ENCODE data around the gene LGALS12. TPM values are rescaled to one million over a fixed set of nuclear protein-coding genes. Genes with fewer than 3 reads are reported as not detected.

The LGALS12 gene
- total and polyA plus RNA-seq, 7 experiments from 2014 or later: 1.3 TPM; not detected in 6

DNA sequence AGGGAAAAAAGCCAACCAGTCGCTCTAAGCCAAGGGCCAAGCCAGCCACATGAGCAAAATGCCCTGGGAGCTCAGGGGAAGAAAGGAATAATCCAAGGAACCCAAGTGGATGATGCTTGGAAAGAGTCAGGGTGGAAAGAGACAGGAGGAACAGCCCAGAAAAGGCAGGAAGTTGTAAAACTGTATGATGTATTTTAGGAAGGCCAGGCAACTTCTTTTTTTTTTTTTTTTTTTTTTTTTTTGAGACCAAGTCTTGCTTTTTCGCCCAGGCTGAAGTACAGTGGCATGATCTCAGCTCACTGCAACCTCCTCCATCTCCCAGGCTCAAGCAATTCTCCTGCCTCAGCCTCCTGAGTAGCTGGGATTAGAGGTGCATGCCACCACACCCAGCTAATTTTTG lies 1.6 kb downstream of the LGALS12 start:
- ChIA-PET CTCF (interaction anchor here (0.6 to 1.0 kb wide), 3 partner anchors 19 to 464 kb away, joined by 3 to 4 read pairs (median 3); no protein-coding TSS in a partner anchor), POLR2A (no interaction called here)
- no peak overlapping the region for H3K27ac ChIP-seq (ENCODE audit: low read depth, low read length)
- Mint-ChIP-seq H3K27ac (peak overlapping the region in 2 of 9 donors; percentile 49 to 69), H3K4me3 (no peak overlapping the region), H3K36me3 (peaks cover 0 to 5% (median 0%) of the 10 kb centered on the region in 5 donors), H3K27me3 (no peaks in the 10 kb centered on the region), H3K9me3 (no peaks in the 10 kb centered on the region), H3K4me1 (peaks cover 6 to 21% (median 13%) of the 10 kb centered on the region in 7 donors)
- H3K4me1 ChIP-seq (ENCODE audit: control insufficient read depth in 2 of 2, insufficient read depth in 2 of 2, low read length in 2 of 2): peaks cover 0 to under 1% of the 10 kb centered on the region in 2 donors
- intact Hi-C loops (cut with micrococcal nuclease): no loop called here
- H3K27me3 ChIP-seq (ENCODE audit: control insufficient read depth in 2 of 2, insufficient read depth in 2 of 2, low read length in 2 of 2): no peaks in the 10 kb centered on the region
- H3K9me3 ChIP-seq (ENCODE audit: control insufficient read depth in 2 of 3, low read length in 3 of 3): no peaks in the 10 kb centered on the region
- no peaks in the 10 kb centered on the region for H3K36me3 ChIP-seq (ENCODE audit: control insufficient read depth in 2 of 3, insufficient read depth in 3 of 3, low read length in 3 of 3)
- no peak overlapping the region for H3K4me3 ChIP-seq (ENCODE audit: low read length)
- DNase-seq: no peak
- no peak for ATAC-seq

DNA sequence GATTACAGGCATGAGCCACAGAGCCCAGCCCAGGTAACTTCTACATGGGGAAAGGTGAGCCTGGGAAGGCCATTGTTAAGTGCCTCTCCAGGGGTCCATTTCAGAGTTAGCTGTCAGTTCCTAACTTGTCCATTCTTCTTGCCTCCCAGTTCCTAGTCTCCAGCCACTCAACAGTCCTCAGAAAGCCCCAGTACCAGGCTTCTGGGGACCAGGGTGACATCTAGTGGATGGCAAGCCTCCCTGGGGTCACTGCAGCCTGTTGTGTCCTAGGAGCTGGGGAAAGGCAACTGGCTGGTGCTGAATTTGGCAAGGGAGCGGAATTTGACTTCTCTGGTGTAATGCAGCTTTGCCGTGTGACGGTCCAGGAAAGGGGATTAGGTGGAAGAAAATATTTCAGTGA lies 2.1 kb downstream of the LGALS12 start:
- H3K27me3 ChIP-seq (ENCODE audit: control insufficient read depth in 2 of 2, insufficient read depth in 2 of 2, low read length in 2 of 2): no peaks in the 10 kb centered on the region
- Mint-ChIP-seq H3K27ac (peak overlapping the region in 1 of 9 donors; percentile 17), H3K9me3 (no peaks in the 10 kb centered on the region), H3K27me3 (no peaks in the 10 kb centered on the region), H3K36me3 (peaks cover 0 to 1% (median 0%) of the 10 kb centered on the region in 5 donors), H3K4me3 (no peak overlapping the region), H3K4me1 (peaks cover under 1 to 21% (median 12%) of the 10 kb centered on the region in 7 donors)
- POLR2A ChIA-PET: no interaction called here
- CTCF ChIA-PET: interaction anchor here (0.6 to 1.0 kb wide), 3 partner anchors 19 to 465 kb away, joined by 3 to 4 read pairs (median 3); no protein-coding TSS in a partner anchor
- no peak overlapping the region for H3K4me3 ChIP-seq (ENCODE audit: low read length)
- peak; percentile 64 for ATAC-seq
- intact Hi-C loops (cut with micrococcal nuclease): no loop called here
- no peaks in the 10 kb centered on the region for H3K9me3 ChIP-seq (ENCODE audit: control insufficient read depth in 2 of 3, low read length in 3 of 3)
- no peak for DNase-seq
- H3K27ac ChIP-seq (ENCODE audit: low read depth, low read length): no peak overlapping the region
- no peaks in the 10 kb centered on the region for H3K4me1 ChIP-seq (ENCODE audit: control insufficient read depth in 2 of 2, insufficient read depth in 2 of 2, low read length in 2 of 2)
- H3K36me3 ChIP-seq (ENCODE audit: control insufficient read depth in 2 of 3, insufficient read depth in 3 of 3, low read length in 3 of 3): no peaks in the 10 kb centered on the region

DNA sequence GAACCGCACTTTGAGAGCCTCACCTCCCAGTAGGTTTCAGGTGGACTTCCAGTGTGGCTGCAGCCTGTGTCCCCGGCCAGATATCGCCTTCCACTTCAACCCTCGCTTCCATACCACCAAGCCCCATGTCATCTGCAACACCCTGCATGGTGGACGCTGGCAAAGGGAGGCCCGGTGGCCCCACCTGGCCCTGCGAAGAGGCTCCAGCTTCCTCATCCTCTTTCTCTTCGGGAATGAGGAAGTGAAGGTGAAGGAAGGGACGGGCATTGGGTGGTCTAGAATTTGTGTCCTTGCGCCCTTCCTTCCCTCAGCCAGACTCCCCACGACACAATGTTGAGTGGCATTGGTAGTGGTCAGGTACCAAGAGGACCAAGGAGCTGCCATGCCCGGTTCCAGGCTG lies 2.9 kb downstream of the LGALS12 start:
- ATAC-seq (no peak), DNase-seq (no peak)
- H3K27ac Mint-ChIP-seq: no peak overlapping the region
- no peaks in the 10 kb centered on the region for H3K9me3 Mint-ChIP-seq
- Histone ChIP-seq H3K27ac (ENCODE audit: low read depth, low read length) (no peak overlapping the region), H3K36me3 (ENCODE audit: control insufficient read depth in 2 of 3, insufficient read depth in 3 of 3, low read length in 3 of 3) (no peaks in the 10 kb centered on the region), H3K27me3 (ENCODE audit: control insufficient read depth in 2 of 2, insufficient read depth in 2 of 2, low read length in 2 of 2) (no peaks in the 10 kb centered on the region), H3K4me1 (ENCODE audit: control insufficient read depth in 2 of 2, insufficient read depth in 2 of 2, low read length in 2 of 2) (no peaks in the 10 kb centered on the region), H3K4me3 (ENCODE audit: low read length) (no peak overlapping the region), H3K9me3 (ENCODE audit: control insufficient read depth in 2 of 3, low read length in 3 of 3) (no peaks in the 10 kb centered on the region)
- intact Hi-C loops (cut with micrococcal nuclease): no loop called here
- ChIA-PET POLR2A (no interaction called here), CTCF (interaction anchor here (1.0 kb wide), 1 partner anchor 232 kb away, joined by 4 read pairs; no protein-coding TSS in a partner anchor)
- H3K4me3 Mint-ChIP-seq: no peak overlapping the region
- no peaks in the 10 kb centered on the region for H3K27me3 Mint-ChIP-seq
- peaks cover 0 to 21% (median 11%) of the 10 kb centered on the region in 7 donors for H3K4me1 Mint-ChIP-seq
- H3K36me3 Mint-ChIP-seq: no peaks in the 10 kb centered on the region

DNA sequence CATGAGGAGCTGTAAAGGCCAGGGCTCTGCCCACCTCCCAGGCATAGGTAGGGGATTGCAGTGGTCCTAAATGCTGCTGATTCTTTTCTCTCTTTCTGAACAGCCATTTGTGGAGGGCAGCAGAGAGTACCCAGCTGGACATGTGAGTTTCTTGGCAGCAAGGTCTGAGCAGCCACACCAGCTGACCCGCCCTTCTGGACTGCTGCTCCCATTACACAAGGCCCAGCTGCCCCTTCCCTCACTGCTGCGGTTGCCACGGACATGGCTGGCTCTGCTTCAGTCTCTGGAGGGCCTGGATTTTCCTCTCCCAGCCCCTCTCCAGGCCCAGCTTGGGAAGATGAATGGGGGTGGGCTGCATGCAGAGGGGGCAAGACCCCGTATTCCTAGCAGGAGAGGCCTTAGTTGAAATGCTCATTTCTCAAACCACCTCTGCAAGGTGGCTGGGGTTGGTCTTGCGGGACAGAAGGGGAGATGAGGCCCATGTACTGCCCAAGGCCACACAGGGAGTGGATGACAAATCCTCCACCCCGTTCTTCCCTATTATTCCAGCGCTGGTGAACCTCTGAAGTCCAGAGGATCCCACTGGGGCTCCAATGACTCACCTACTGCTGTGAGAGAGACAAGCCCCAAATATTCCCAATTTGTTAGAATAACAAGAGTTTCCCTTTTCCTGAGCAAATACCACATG lies 4.6 kb downstream of the LGALS12 start:
- H3K4me1 Mint-ChIP-seq: peaks cover 0 to 17% (median 4%) of the 10 kb centered on the region in 7 donors
- no peak overlapping the region for H3K27ac ChIP-seq (ENCODE audit: low read depth, low read length)
- ATAC-seq: no peak
- H3K4me3 ChIP-seq (ENCODE audit: low read length): no peak overlapping the region
- no peak for DNase-seq
- no peaks in the 10 kb centered on the region for H3K36me3 ChIP-seq (ENCODE audit: control insufficient read depth in 2 of 3, insufficient read depth in 3 of 3, low read length in 3 of 3)
- H3K36me3 Mint-ChIP-seq: no peaks in the 10 kb centered on the region
- H3K4me3 Mint-ChIP-seq: no peak overlapping the region
- H3K27ac Mint-ChIP-seq: no peak overlapping the region
- ChIA-PET POLR2A (interaction anchor here (0.7 to 1.2 kb wide), 2 partner anchors 26 to 248 kb away, joined by 3 read pairs; partner anchors contain the start of gene PLAAT4), CTCF (no interaction called here)
- H3K4me1 ChIP-seq (ENCODE audit: control insufficient read depth in 2 of 2, insufficient read depth in 2 of 2, low read length in 2 of 2): no peaks in the 10 kb centered on the region
- no peaks in the 10 kb centered on the region for H3K9me3 ChIP-seq (ENCODE audit: control insufficient read depth in 2 of 3, low read length in 3 of 3)
- no peaks in the 10 kb centered on the region for H3K27me3 Mint-ChIP-seq
- intact Hi-C loops (cut with micrococcal nuclease): no loop called here
- no peaks in the 10 kb centered on the region for H3K9me3 Mint-ChIP-seq
- H3K27me3 ChIP-seq (ENCODE audit: control insufficient read depth in 2 of 2, insufficient read depth in 2 of 2, low read length in 2 of 2): no peaks in the 10 kb centered on the region

DNA sequence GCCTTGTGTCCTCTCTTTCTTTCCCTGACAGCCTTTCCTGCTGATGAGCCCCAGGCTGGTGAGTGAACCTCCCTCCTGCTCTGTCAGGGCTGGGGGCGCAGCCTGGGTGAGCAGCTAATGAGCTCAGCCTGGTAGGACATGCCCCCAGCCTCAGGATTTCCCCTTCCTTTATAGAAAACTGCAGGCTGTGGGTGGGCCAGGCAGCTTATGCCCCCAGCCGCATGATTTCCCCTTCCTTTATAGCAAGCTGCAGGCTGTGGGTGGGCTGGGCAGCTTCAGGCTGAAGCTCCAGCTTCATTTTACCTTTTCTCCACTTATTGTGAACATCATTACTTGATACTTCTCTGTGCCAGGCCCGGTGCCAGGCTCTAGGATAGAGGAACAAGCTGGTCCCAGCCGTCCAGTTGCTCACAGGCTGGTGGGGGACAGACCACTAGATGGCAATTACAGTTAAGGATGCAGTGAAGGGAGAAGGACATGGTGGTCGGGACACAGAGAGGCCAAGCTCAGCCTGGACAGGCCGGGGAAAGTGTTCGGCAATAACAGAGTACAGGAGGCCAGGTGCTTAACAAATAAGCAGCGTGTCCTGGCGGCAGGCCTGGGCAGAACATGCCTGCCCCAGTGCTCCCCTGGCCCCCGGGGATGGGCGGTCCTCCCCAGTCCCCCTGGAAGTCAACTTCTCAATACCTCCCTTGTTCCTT lies 5.3 kb downstream of the LGALS12 start:
- peaks cover 0 to 12% (median 4%) of the 10 kb centered on the region in 7 donors for H3K4me1 Mint-ChIP-seq
- DNase-seq: no peak
- Histone ChIP-seq H3K27ac (ENCODE audit: low read depth, low read length) (no peak overlapping the region), H3K9me3 (ENCODE audit: control insufficient read depth in 2 of 3, low read length in 3 of 3) (no peaks in the 10 kb centered on the region), H3K27me3 (ENCODE audit: control insufficient read depth in 2 of 2, insufficient read depth in 2 of 2, low read length in 2 of 2) (no peaks in the 10 kb centered on the region), H3K4me1 (ENCODE audit: control insufficient read depth in 2 of 2, insufficient read depth in 2 of 2, low read length in 2 of 2) (no peaks in the 10 kb centered on the region), H3K36me3 (ENCODE audit: control insufficient read depth in 2 of 3, insufficient read depth in 3 of 3, low read length in 3 of 3) (no peaks in the 10 kb centered on the region), H3K4me3 (ENCODE audit: low read length) (no peak overlapping the region)
- H3K27me3 Mint-ChIP-seq: no peaks in the 10 kb centered on the region
- no peaks in the 10 kb centered on the region for H3K9me3 Mint-ChIP-seq
- H3K4me3 Mint-ChIP-seq: peak overlapping the region in 1 of 10 donors; percentile 19
- CTCF ChIA-PET: interaction anchor here (0.6 kb wide), 1 partner anchor 674 kb away, joined by 3 read pairs; no protein-coding TSS in a partner anchor
- H3K27ac Mint-ChIP-seq: no peak overlapping the region
- no peaks in the 10 kb centered on the region for H3K36me3 Mint-ChIP-seq
- intact Hi-C loops (cut with micrococcal nuclease): no loop called here
- ATAC-seq: no peak
- POLR2A ChIA-PET: interaction anchor here (1.2 kb wide), 1 partner anchor 26 kb away, joined by 3 read pairs; the partner anchor contains the start of gene PLAAT4

DNA sequence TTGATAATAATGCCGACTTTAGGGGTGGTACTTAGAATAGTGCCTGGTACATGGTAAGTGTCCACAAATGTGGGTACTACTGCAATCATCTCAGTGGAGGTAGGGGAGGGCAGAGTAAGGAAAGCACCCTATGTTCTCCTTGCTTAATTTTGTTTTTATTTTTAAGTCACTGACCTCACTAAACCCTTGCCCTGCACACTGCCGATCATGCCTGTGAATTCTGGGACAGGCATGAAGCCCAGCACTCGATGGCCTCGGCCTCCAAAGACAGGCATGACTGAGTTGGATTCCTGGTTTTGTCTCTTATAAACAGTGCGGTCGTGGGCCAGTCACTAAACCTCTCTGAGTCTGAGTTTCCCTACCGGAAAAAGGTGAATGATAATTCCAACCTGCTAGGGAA lies 6.9 kb downstream of the LGALS12 start:
- intact Hi-C loops (cut with micrococcal nuclease): no loop called here
- Mint-ChIP-seq H3K4me3 (no peak overlapping the region), H3K36me3 (no peaks in the 10 kb centered on the region), H3K4me1 (peaks cover 0 to 4% (median 0%) of the 10 kb centered on the region in 7 donors), H3K9me3 (no peaks in the 10 kb centered on the region), H3K27me3 (no peaks in the 10 kb centered on the region), H3K27ac (peak overlapping the region in 1 of 9 donors; percentile 28)
- H3K27me3 ChIP-seq (ENCODE audit: control insufficient read depth in 2 of 2, insufficient read depth in 2 of 2, low read length in 2 of 2): no peaks in the 10 kb centered on the region
- no peaks in the 10 kb centered on the region for H3K36me3 ChIP-seq (ENCODE audit: control insufficient read depth in 2 of 3, insufficient read depth in 3 of 3, low read length in 3 of 3)
- no peak for DNase-seq
- no peaks in the 10 kb centered on the region for H3K9me3 ChIP-seq (ENCODE audit: control insufficient read depth in 2 of 3, low read length in 3 of 3)
- no peaks in the 10 kb centered on the region for H3K4me1 ChIP-seq (ENCODE audit: control insufficient read depth in 2 of 2, insufficient read depth in 2 of 2, low read length in 2 of 2)
- ATAC-seq: no peak
- H3K27ac ChIP-seq (ENCODE audit: low read depth, low read length): no peak overlapping the region
- ChIA-PET POLR2A (no interaction called here), CTCF (no interaction called here)
- H3K4me3 ChIP-seq (ENCODE audit: low read length): no peak overlapping the region
